GM12865 (cell line): Measurements from ENCODE around the gene GBP3.

ENCODE experiments used
- DNase-seq: peaks from one replicate; pipeline ENCODE4 v3.0.0; 2010; ENCODE audit warnings: low read depth
- H3K4me3 ChIP-seq: 2 replicates; pipeline ENCODE4 v1.5.1; 2011; ENCODE audit warnings: mild to moderate bottlenecking, low read depth, low read length, control low read depth
- CTCF ChIP-seq: IDR thresholded peaks from 2 replicates; pipeline ENCODE4 v1.5.1; 2011; ENCODE audit warnings: low read length, control low read depth, low read depth, inconsistent platforms; ENCODE audit not compliant: insufficient read depth; ENCODE audit errors: missing control alignments

Gene GBP3, protein sequence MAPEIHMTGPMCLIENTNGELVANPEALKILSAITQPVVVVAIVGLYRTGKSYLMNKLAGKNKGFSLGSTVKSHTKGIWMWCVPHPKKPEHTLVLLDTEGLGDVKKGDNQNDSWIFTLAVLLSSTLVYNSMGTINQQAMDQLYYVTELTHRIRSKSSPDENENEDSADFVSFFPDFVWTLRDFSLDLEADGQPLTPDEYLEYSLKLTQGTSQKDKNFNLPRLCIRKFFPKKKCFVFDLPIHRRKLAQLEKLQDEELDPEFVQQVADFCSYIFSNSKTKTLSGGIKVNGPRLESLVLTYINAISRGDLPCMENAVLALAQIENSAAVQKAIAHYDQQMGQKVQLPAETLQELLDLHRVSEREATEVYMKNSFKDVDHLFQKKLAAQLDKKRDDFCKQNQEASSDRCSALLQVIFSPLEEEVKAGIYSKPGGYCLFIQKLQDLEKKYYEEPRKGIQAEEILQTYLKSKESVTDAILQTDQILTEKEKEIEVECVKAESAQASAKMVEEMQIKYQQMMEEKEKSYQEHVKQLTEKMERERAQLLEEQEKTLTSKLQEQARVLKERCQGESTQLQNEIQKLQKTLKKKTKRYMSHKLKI

GRCh38 chr1:89022167-89022959 lies at the start of gene GBP3:
GBP3 (minus strand) TSS chr1:89022866; CDS start chr1:89020721, 2,145 bp downstream.
- TF ChIP-seq CTCF: no peak
- H3K4me3 ChIP-seq: peak within 1 kb of the TSS; percentile 86
- peak; percentile 49 for DNase-seq

GRCh38 chr1:89070509-89070908 lies 47.8 kb upstream of the GBP3 start:
- no peak for DNase-seq
- TF ChIP-seq CTCF: no peak
- no peak overlapping the region for H3K4me3 ChIP-seq

- TF ChIP-seq CTCF: no peak
- no peak overlapping the region for H3K4me3 ChIP-seq
- DNase-seq: no peak
Measured at GRCh38 chr1:89069951-89070350, 47.3 kb upstream of the GBP3 start.

- TF ChIP-seq CTCF: no peak
- no peak overlapping the region for H3K4me3 ChIP-seq
- no peak for DNase-seq
Measured at GRCh38 chr1:89068291-89068690, 45.6 kb upstream of the GBP3 start.

- no peak for TF ChIP-seq CTCF
- H3K4me3 ChIP-seq: peak within 1 kb of the TSS; percentile 83
- DNase-seq: peak; percentile 70
Measured at GRCh38 chr1:89065079-89065868, 42.6 kb upstream of the GBP3 start, which contains the start of gene GBP1. GBP1 (minus strand) TSS chr1:89065208; CDS start chr1:89063234, 1,974 bp downstream.

DNA sequence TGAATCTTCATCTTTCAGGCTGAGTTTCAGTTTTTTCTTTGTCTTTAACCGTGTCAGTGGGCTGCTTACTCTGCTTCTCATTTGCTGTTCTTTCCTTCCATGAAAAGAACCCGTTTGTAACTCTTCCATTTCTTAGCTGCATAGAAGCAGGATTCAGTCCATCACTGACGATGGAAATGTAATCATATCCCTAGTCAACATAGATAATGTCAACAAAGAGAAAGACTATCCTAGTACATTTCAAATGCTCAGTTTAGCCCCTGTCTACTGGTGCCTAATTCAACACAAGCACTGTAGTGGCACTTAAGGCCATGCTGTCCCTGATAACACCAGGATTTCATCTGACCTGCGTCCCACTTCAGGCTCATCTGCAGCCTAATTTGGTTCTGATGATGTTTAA lies 42.0 kb upstream of the GBP3 start:
- peak overlapping the region; percentile 83 for H3K4me3 ChIP-seq
- TF ChIP-seq CTCF: no peak
- no peak for DNase-seq
